Keratinocyte (primary cell): ENCODE measurements around the gene ANKS1B. TPM values are rescaled to one million over a fixed set of nuclear protein-coding genes. Genes with fewer than 3 reads are reported as not detected.

Experiments used
- DNase-seq: peaks from one replicate; pipeline ENCODE4 v3.0.0-alpha.2; 2011; ENCODE audit warnings: low read depth, missing footprints, low spot score
- FAIRE-seq: peaks from 2 replicates; lab custom pipeline; 2011; peaks lifted over from hg19 to GRCh38; lab: Jason Lieb, UNC
- H2AFZ ChIP-seq: 2 replicates; pipeline ENCODE4 v1.6.0; 2012; ENCODE audit warnings: low read length, control low read depth, inconsistent platforms; ENCODE audit not compliant: control insufficient read depth
- H3K27ac ChIP-seq: 2 replicates; pipeline ENCODE4 v1.5.1; 2011; ENCODE audit warnings: low read length; ENCODE audit not compliant: control insufficient read depth, insufficient read depth
- H3K27me3 ChIP-seq: 3 replicates; pipeline ENCODE4 v1.6.0; 2011; ENCODE audit warnings: low read length; ENCODE audit not compliant: control insufficient read depth, insufficient read depth; ENCODE audit errors: extremely low read depth
- H3K36me3 ChIP-seq, 2 experiments: 2 replicates in 1 of 2; 3 replicates in 1 of 2; pipeline ENCODE4 v1.5.1; 2011; ENCODE audit warnings: low read length in 2 of 2, mild to moderate bottlenecking in 1 of 2; ENCODE audit not compliant: control insufficient read depth in 2 of 2, insufficient read depth in 2 of 2; ENCODE audit errors: extremely low read depth in 1 of 2
- H3K4me1 ChIP-seq: 3 replicates; pipeline ENCODE4 v1.5.1; 2011; ENCODE audit warnings: low read length; ENCODE audit not compliant: control insufficient read depth, insufficient read depth; ENCODE audit errors: extremely low read depth
- H3K4me2 ChIP-seq: 3 replicates; pipeline ENCODE4 v1.6.0; 2011; ENCODE audit warnings: low read depth, low read length; ENCODE audit not compliant: control insufficient read depth, insufficient read depth; ENCODE audit errors: extremely low read depth
- H3K4me3 ChIP-seq, 3 experiments: fragments of 200-600 bp in 1 of 3; sonication (generic) in 1 of 3; 2 replicates in 2 of 3; 3 replicates in 1 of 3; pipeline ENCODE4 v1.5.1; 2011 to 2016; ENCODE audit warnings: low read length in 3 of 3, mild to moderate bottlenecking in 3 of 3, control low read depth in 2 of 3, inconsistent platforms in 1 of 3, low read depth in 1 of 3, mixed read lengths in 1 of 3, mixed run types in 1 of 3, moderate library complexity in 1 of 3; ENCODE audit not compliant: control insufficient read depth in 2 of 3, insufficient read depth in 2 of 3; ENCODE audit errors: extremely low read depth in 1 of 3
- H3K79me2 ChIP-seq: 2 replicates; pipeline ENCODE4 v1.6.0; 2012; ENCODE audit warnings: low read length; ENCODE audit not compliant: control insufficient read depth, insufficient read depth
- H3K9ac ChIP-seq: 3 replicates; pipeline ENCODE4 v1.6.0; 2011; ENCODE audit warnings: low read length; ENCODE audit not compliant: control insufficient read depth, insufficient read depth; ENCODE audit errors: extremely low read depth
- H3K9me1 ChIP-seq: 3 replicates; pipeline ENCODE4 v1.6.0; 2011; ENCODE audit warnings: low read length; ENCODE audit not compliant: control insufficient read depth, insufficient read depth; ENCODE audit errors: extremely low read depth
- H3K9me3 ChIP-seq: 2 replicates; pipeline ENCODE4 v1.5.1; 2012; ENCODE audit warnings: low read depth, low read length; ENCODE audit not compliant: control insufficient read depth
- H4K20me1 ChIP-seq: 3 replicates; pipeline ENCODE4 v1.6.0; 2011; ENCODE audit warnings: low read length; ENCODE audit not compliant: control insufficient read depth, insufficient read depth; ENCODE audit errors: extremely low read depth
- CTCF ChIP-seq, 3 experiments: IDR thresholded peaks in 1 of 3; conservative IDR thresholded peaks in 1 of 3; optimal IDR thresholded peaks in 1 of 3; 2 replicates in 2 of 3; 3 replicates in 1 of 3; pipeline versions ENCODE3 to v1.5.1; 2011; ENCODE audit warnings: low read length in 3 of 3, mild to moderate bottlenecking in 3 of 3, moderate library complexity in 2 of 3, control low read depth in 1 of 3, inconsistent platforms in 1 of 3; ENCODE audit not compliant: insufficient read depth in 2 of 3; ENCODE audit errors: extremely low read depth in 1 of 3
- EZH2 ChIP-seq: IDR thresholded peaks from one replicate; pipeline ENCODE4 v1.6.1; 2012; ENCODE audit warnings: inconsistent platforms, mild to moderate bottlenecking, low read length, moderate library complexity
- dilution Hi-C: fragments of 300-500 bp; cut with MboI; formaldehyde crosslinking; loops from one replicate; pipeline ENCODE4 v1.7.0; 2020; ENCODE audit warnings: low sequenced_read_pairs; ENCODE audit not compliant: extremely low pct_ligation_motif_present
- polyA plus RNA-seq, 5 experiments: library from polyadenylated mRNA; depleted of rRNA in 3 of 5; stranded (reverse) in 3 of 5; stranded (forward) in 1 of 5; unstranded in 1 of 5; fragments of >200 nt; gene quantifications; 1 replicate in 1 of 5; 2 replicates in 3 of 5; 3 replicates in 1 of 5; pipeline versions ENCODE4 v1.2.1 to v1.2.3, GENCODE V29; 2011 to 2012; ENCODE audit warnings: missing spikeins in 2 of 5, low read depth in 1 of 5, low replicate concordance in 1 of 5

Gene ANKS1B
- polyA plus RNA-seq, 1 donor (not counting 4 experiments of a cell fraction or from before 2014, with no cell fraction given), result not detected

- dilution Hi-C loops, result no loop called here
- Histone ChIP-seq H4K20me1 (no peaks in the 10 kb centered on the region), H3K36me3 (no peaks in the 10 kb centered on the region), H3K4me1 (no peaks in the 10 kb centered on the region), H3K9ac (no peak overlapping the region), H3K79me2 (no peaks in the 10 kb centered on the region), H3K4me3 (no peak overlapping the region), H3K4me2 (no peak overlapping the region), H2AFZ (no peak overlapping the region), H3K9me1 (no peaks in the 10 kb centered on the region), H3K27ac (no peak overlapping the region), H3K9me3 (no peaks in the 10 kb centered on the region), H3K27me3 (no peaks in the 10 kb centered on the region)
- FAIRE-seq (peak; percentile 81), DNase-seq (peak; percentile 41)
- TF ChIP-seq CTCF (optimal IDR thresholded peaks at IDR 0.05 in 1 of 3, IDR thresholded peaks at IDR 0.05 in 1 of 3, conservative IDR thresholded peaks at IDR 0.05 in 1 of 3; ENCODE audit: extremely low read depth in 1 of 3, insufficient read depth in 2 of 3, low read length in 3 of 3) (peak; percentile 73 to 84 (median 81)), EZH2 (no peak)
These were observed 941.3 kb downstream of the ANKS1B start for GRCh38 chr12:99043319-99043914.

GRCh38 chr12:99042226-99042625 is 942.5 kb downstream of the ANKS1B start:
- H3K4me3 ChIP-seq, result no peak overlapping the region
- no peaks in the 10 kb centered on the region for H4K20me1 ChIP-seq
- H3K36me3 ChIP-seq, result no peaks in the 10 kb centered on the region
- H3K9me1 ChIP-seq, result no peaks in the 10 kb centered on the region
- no peak overlapping the region for H3K4me2 ChIP-seq
- no peak for TF ChIP-seq EZH2
- TF ChIP-seq CTCF (optimal IDR thresholded peaks at IDR 0.05 in 1 of 3, IDR thresholded peaks at IDR 0.05 in 1 of 3, conservative IDR thresholded peaks at IDR 0.05 in 1 of 3; ENCODE audit: extremely low read depth in 1 of 3, insufficient read depth in 2 of 3, low read length in 3 of 3), result no peak
- no peaks in the 10 kb centered on the region for H3K79me2 ChIP-seq
- no peak overlapping the region for H3K9ac ChIP-seq
- DNase-seq, result no peak
- H2AFZ ChIP-seq, result no peak overlapping the region
- no peaks in the 10 kb centered on the region for H3K27me3 ChIP-seq
- no peak for FAIRE-seq
- no peaks in the 10 kb centered on the region for H3K4me1 ChIP-seq
- dilution Hi-C loops, result no loop called here
- no peaks in the 10 kb centered on the region for H3K9me3 ChIP-seq
- no peak overlapping the region for H3K27ac ChIP-seq
